RWPE1 (cell line): Measurements from ENCODE around the gene IGFALS.

ENCODE experiments used
- CTCF ChIA-PET: fragments of 350-600 bp; sonication (Branson Sonifier 250); formaldehyde crosslinking; extraction: SDS; loops from one replicate; lab custom pipeline; 2021; lab: Yijun Ruan, JAX
- POLR2A ChIA-PET: fragments of 400-600 bp; formaldehyde crosslinking; extraction: SDS; loops from one replicate; lab custom pipeline; 2020; ENCODE audit warnings: antibody characterized with exemption; ENCODE audit not compliant: low non-redundant PET; lab: Yijun Ruan, JAX
- DNase-seq: peaks from one replicate; pipeline ENCODE4 v3.0.0; 2012; ENCODE audit warnings: low spot score
- H3K27ac ChIP-seq: fragments of 450-650 bp; 2 replicates; pipeline ENCODE4 v1.5.1; 2017
- CTCF ChIP-seq: fragments of 450-650 bp; conservative IDR thresholded peaks from 2 replicates; pipeline ENCODE4 v1.5.1; 2017; ENCODE audit warnings: low read depth, mild to moderate bottlenecking

IGFALS gene

GRCh38 chr16:1778200-1779179, 15.0 kb downstream of the IGFALS start:
- CTCF ChIA-PET: no interaction called here

GRCh38 chr16:1777375-1778199, 15.9 kb downstream of the IGFALS start:
- TF ChIP-seq CTCF: no peak
- DNase-seq: no peak
- ChIA-PET POLR2A (no interaction called here), CTCF (no interaction called here)
- H3K27ac ChIP-seq: peak overlapping the region; percentile 92

More at GRCh38 chr16:1778200-1779179, 15.0 kb downstream of the IGFALS start:
- no peak for DNase-seq
- TF ChIP-seq CTCF: no peak
- H3K27ac ChIP-seq: peak overlapping the region; percentile 92
- POLR2A ChIA-PET: no interaction called here

GRCh38 chr16:1776991-1777374, 16.5 kb downstream of the IGFALS start:
- CTCF ChIA-PET: no interaction called here

GRCh38 chr16:1776672-1776955, 16.9 kb downstream of the IGFALS start:
- CTCF ChIA-PET: no interaction called here
- TF ChIP-seq CTCF: no peak
- H3K27ac ChIP-seq: peak overlapping the region; percentile 92
- DNase-seq: no peak
- POLR2A ChIA-PET: interaction anchor here (0.5 kb wide), 1 partner anchor 39 kb away, joined by 5 read pairs; no protein-coding TSS in a partner anchor

More at GRCh38 chr16:1776991-1777374, 16.5 kb downstream of the IGFALS start:
- DNase-seq: no peak
- POLR2A ChIA-PET: interaction anchor here (0.5 kb wide), 1 partner anchor 39 kb away, joined by 5 read pairs; no protein-coding TSS in a partner anchor
- TF ChIP-seq CTCF: no peak
- H3K27ac ChIP-seq: peak overlapping the region; percentile 92

- POLR2A ChIA-PET: interaction anchor here (0.5 kb wide), 1 partner anchor 39 kb away, joined by 5 read pairs; no protein-coding TSS in a partner anchor
- TF ChIP-seq CTCF: no peak
- CTCF ChIA-PET: no interaction called here
- H3K27ac ChIP-seq: peak overlapping the region; percentile 92
- no peak for DNase-seq
Measured at GRCh38 chr16:1775846-1776671, 17.4 kb downstream of the IGFALS start.
